Measurements from ENCODE around the gene FGF11. TPM values are rescaled to one million over a fixed set of nuclear protein-coding genes. Genes with fewer than 3 reads are reported as not detected.
"Not testable (repeated sequence)": the region's sequence is repeated elsewhere in the genome, so short reads cannot be mapped to it uniquely, and the experiment has no call there.

FGF11 gene
- total and polyA plus RNA-seq, 2 experiments from 2014 or later, result 50.4 to 51.9 TPM

GRCh38 chr17:7471729-7472128 is 32.4 kb downstream of the FGF11 start:
- Histone ChIP-seq H3K4me1 (ENCODE audit: low read depth) (peaks cover 16% of the 10 kb centered on the region), H3K27ac (no peak overlapping the region), H3K9me3 (ENCODE audit: low read depth) (no peaks in the 10 kb centered on the region), H3K27me3 (no peaks in the 10 kb centered on the region), H3K4me3 (no peak overlapping the region), H3K36me3 (no peaks in the 10 kb centered on the region)
- TF ChIP-seq CTCF (IDR thresholded peaks at IDR 0.05; ENCODE audit: low read depth, low read length), result no peak
- DNase-seq (ENCODE audit: low read depth in 1 of 2, low spot score in 1 of 2), result no peak

- H3K4me3 ChIP-seq; H3K36me3 ChIP-seq; H3K27me3 ChIP-seq; DNase-seq (ENCODE audit: low read depth in 1 of 2, low spot score in 1 of 2); H3K9me3 ChIP-seq (ENCODE audit: low read depth); H3K27ac ChIP-seq: not testable (repeated sequence)
- peaks cover 25% of the 10 kb centered on the region for H3K4me1 ChIP-seq (ENCODE audit: low read depth)
Observed at GRCh38 chr17:7474767-7475166, 35.5 kb downstream of the FGF11 start.

GRCh38 chr17:7475764-7476422 is 36.6 kb downstream of the FGF11 start:
- Histone ChIP-seq H3K9me3 (ENCODE audit: low read depth) (no peaks in the 10 kb centered on the region), H3K36me3 (no peaks in the 10 kb centered on the region), H3K27ac (peak overlapping the region; percentile 95), H3K27me3 (no peaks in the 10 kb centered on the region), H3K4me3 (no peak overlapping the region), H3K4me1 (ENCODE audit: low read depth) (peaks cover 30% of the 10 kb centered on the region)
- TF ChIP-seq CTCF (IDR thresholded peaks at IDR 0.05; ENCODE audit: low read depth, low read length), result no peak
- no peak for DNase-seq (ENCODE audit: low read depth in 1 of 2, low spot score in 1 of 2)

- H3K4me3 ChIP-seq, result no peak overlapping the region
- H3K27ac ChIP-seq, result peak overlapping the region; percentile 95
Observed at GRCh38 chr17:7476494-7476893, 37.2 kb downstream of the FGF11 start.

GRCh38 chr17:7476951-7477350 is 37.6 kb downstream of the FGF11 start:
- no peak for TF ChIP-seq CTCF (IDR thresholded peaks at IDR 0.05; ENCODE audit: low read depth, low read length)
- no peaks in the 10 kb centered on the region for H3K9me3 ChIP-seq (ENCODE audit: low read depth)
- peaks cover 33% of the 10 kb centered on the region for H3K4me1 ChIP-seq (ENCODE audit: low read depth)
- no peak for DNase-seq (ENCODE audit: low read depth in 1 of 2, low spot score in 1 of 2)
- H3K36me3 ChIP-seq, result no peaks in the 10 kb centered on the region
- no peak overlapping the region for H3K4me3 ChIP-seq
- peak overlapping the region; percentile 95 for H3K27ac ChIP-seq
- no peaks in the 10 kb centered on the region for H3K27me3 ChIP-seq

More at GRCh38 chr17:7476494-7476893, 37.2 kb downstream of the FGF11 start:
- H3K27me3 ChIP-seq, result no peaks in the 10 kb centered on the region
- H3K4me1 ChIP-seq (ENCODE audit: low read depth), result peaks cover 33% of the 10 kb centered on the region
- H3K9me3 ChIP-seq (ENCODE audit: low read depth), result no peaks in the 10 kb centered on the region
- TF ChIP-seq CTCF (IDR thresholded peaks at IDR 0.05; ENCODE audit: low read depth, low read length), result no peak
- DNase-seq (ENCODE audit: low read depth in 1 of 2, low spot score in 1 of 2), result no peak
- H3K36me3 ChIP-seq, result no peaks in the 10 kb centered on the region

GRCh38 chr17:7477392-7478275 is 38.3 kb downstream of the FGF11 start:
- DNase-seq (ENCODE audit: low read depth in 1 of 2, low spot score in 1 of 2), result peak; percentile 70 to 84

More at GRCh38 chr17:7477392-7478275, 38.3 kb downstream of the FGF11 start:
- Histone ChIP-seq H3K27ac (peak overlapping the region; percentile 95), H3K36me3 (no peaks in the 10 kb centered on the region), H3K9me3 (ENCODE audit: low read depth) (no peaks in the 10 kb centered on the region), H3K4me1 (ENCODE audit: low read depth) (peaks cover 33% of the 10 kb centered on the region), H3K27me3 (no peaks in the 10 kb centered on the region), H3K4me3 (peak overlapping the region; percentile 69)
- no peak for TF ChIP-seq CTCF (IDR thresholded peaks at IDR 0.05; ENCODE audit: low read depth, low read length)
